GM15510 (cell line): ENCODE results near the gene ZNF846.

ENCODE experiments used
- POLR2A ChIP-seq: IDR thresholded peaks from 3 replicates; pipeline ENCODE4 v1.6.1; 2011; ENCODE audit warnings: borderline replicate concordance; ENCODE audit not compliant: insufficient read length; ENCODE audit errors: extremely low read depth

ZNF846 gene

GRCh38 chr19:9768175-9769112 is at the start of gene ZNF846:
TSS of gene ZNF846 (minus strand) at chr19:9768738. CDS start at chr19:9764950, 3,788 bp downstream.
- TF ChIP-seq POLR2A, result peak; percentile 78

- TF ChIP-seq POLR2A, result no peak
These were observed 49.7 kb upstream of the ZNF846 start for GRCh38 chr19:9818175-9818733.

GRCh38 chr19:9811139-9811538 is 42.6 kb upstream of the ZNF846 start:
- TF ChIP-seq POLR2A, result no peak

- TF ChIP-seq POLR2A, result no peak
These were observed 40.6 kb upstream of the ZNF846 start for GRCh38 chr19:9808855-9809824.

GRCh38 chr19:9806803-9807202 is 38.3 kb upstream of the ZNF846 start:
- TF ChIP-seq POLR2A, result no peak

- no peak for TF ChIP-seq POLR2A
These were observed 33.4 kb upstream of the ZNF846 start for GRCh38 chr19:9801976-9802375.

GRCh38 chr19:9799162-9799561 is 30.6 kb upstream of the ZNF846 start:
- no peak for TF ChIP-seq POLR2A

- no peak for TF ChIP-seq POLR2A
These were observed 29.3 kb upstream of the ZNF846 start for GRCh38 chr19:9797871-9798270.

- TF ChIP-seq POLR2A, result no peak
These were observed 27.7 kb upstream of the ZNF846 start for GRCh38 chr19:9796113-9796773.

GRCh38 chr19:9793071-9793591 is 24.6 kb upstream of the ZNF846 start:
- TF ChIP-seq POLR2A, result no peak

GRCh38 chr19:9792206-9793070 is 23.9 kb upstream of the ZNF846 start:
- TF ChIP-seq POLR2A, result no peak

- TF ChIP-seq POLR2A, result no peak
These were observed 23.1 kb upstream of the ZNF846 start for GRCh38 chr19:9791552-9792205.

- no peak for TF ChIP-seq POLR2A
These were observed 20.5 kb upstream of the ZNF846 start for GRCh38 chr19:9789066-9789465.
